ENCODE data around the gene BAHD1. TPM values are rescaled to one million over a fixed set of nuclear protein-coding genes. Genes with fewer than 3 reads are reported as not detected.
A peak's percentile ranks its signal among the peaks of the same experiment; 100 is the strongest.

The BAHD1 gene
- total and polyA plus RNA-seq, 7 donors, result 9.9 to 15.6 (median 13.3) TPM

DNA sequence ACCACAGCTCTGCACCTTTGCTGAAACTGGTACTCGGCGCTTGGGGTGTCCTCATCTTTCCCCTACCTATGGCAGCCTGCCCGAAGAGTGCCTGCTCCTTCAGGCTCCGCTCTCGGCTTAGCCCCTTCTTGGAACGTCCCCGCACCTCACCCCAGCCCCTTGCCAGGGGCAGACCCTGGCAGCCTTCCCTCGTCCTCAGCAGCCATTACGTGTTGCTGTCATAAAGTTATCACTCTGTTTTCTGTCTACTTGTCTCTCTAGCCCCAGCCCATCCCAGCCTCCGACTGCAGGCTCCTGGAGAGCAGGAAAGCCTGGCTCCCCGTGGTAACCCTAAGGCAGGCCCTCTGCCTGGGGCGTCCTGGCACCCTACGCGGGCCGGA is 5.1 kb upstream of the BAHD1 start:
- DNase-seq, result peak in 1 of 2 donors; percentile 37
- Histone ChIP-seq H3K27ac (no peak overlapping the region), H3K27me3 (ENCODE audit: insufficient read depth in 3 of 3, low read length in 2 of 3) (peaks cover 0 to 32% (median 9%) of the 10 kb centered on the region in 3 donors)

DNA sequence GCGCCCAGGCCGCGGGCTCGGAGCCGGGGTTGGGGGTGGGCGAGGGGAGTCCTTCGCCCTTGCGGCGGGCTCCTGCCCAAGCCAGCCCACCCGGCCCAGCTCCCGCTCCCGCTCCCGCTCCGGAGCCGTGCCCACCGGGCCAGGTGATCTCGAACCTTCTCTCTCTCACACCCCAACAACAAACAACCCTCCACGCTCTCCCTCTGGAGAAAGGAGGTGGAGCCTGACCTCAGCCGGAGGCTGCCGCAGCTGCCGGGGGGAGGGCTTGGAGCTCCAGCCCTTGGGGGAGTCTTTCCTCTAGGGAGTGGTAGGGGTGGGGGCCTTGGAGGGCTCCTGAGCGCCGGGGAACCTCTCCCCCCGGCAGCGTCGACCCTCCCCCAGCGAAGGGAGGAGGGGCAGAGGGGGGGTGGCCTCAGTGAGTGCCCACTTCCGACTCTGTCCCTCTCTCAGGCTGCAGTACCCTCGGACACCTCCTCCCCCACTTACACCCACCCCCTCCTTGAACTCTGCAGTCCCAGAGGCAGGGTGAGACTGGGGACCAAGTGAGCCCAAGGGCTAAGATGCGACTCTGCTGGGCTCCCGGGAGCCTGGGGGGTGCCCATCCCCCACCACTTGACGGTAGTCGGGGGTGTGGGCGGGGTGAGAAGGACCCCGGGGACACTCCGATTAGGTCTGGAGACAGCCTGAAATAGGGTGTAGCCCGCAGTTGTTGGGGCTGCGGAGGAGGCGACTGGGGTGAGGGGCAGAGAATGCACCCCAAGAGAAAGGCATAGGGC is 4.4 kb upstream of the BAHD1 start:
- no peaks in the 10 kb centered on the region for H3K36me3 ChIP-seq (ENCODE audit: insufficient read depth in 1 of 2, low read depth in 1 of 2)
- H3K27ac ChIP-seq, result no peak overlapping the region
- intact Hi-C loops (cut with DNase I), result loop anchor here in 1 of 2 donors (10.0 kb wide), 1 partner anchor 392 kb away; no protein-coding TSS in a partner anchor
- DNase-seq (peak in 1 of 2 donors; percentile 53), ATAC-seq (no peak)
- TF ChIP-seq, protein P1, sequence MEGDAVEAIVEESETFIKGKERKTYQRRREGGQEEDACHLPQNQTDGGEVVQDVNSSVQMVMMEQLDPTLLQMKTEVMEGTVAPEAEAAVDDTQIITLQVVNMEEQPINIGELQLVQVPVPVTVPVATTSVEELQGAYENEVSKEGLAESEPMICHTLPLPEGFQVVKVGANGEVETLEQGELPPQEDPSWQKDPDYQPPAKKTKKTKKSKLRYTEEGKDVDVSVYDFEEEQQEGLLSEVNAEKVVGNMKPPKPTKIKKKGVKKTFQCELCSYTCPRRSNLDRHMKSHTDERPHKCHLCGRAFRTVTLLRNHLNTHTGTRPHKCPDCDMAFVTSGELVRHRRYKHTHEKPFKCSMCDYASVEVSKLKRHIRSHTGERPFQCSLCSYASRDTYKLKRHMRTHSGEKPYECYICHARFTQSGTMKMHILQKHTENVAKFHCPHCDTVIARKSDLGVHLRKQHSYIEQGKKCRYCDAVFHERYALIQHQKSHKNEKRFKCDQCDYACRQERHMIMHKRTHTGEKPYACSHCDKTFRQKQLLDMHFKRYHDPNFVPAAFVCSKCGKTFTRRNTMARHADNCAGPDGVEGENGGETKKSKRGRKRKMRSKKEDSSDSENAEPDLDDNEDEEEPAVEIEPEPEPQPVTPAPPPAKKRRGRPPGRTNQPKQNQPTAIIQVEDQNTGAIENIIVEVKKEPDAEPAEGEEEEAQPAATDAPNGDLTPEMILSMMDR (IDR thresholded peaks at IDR 0.05), result no peak
- WGBS, 3 donors, result 0 to 2% (median 1%) methylated on average over 32 to 38 of the region's 39 CpGs
- H3K27me3 ChIP-seq (ENCODE audit: insufficient read depth in 3 of 3, low read length in 2 of 3), result peaks cover 0 to 32% (median 9%) of the 10 kb centered on the region in 3 donors
- H3K4me3 ChIP-seq, result peak overlapping the region; percentile 60
- peaks cover 13% of the 10 kb centered on the region for H3K4me1 ChIP-seq
- no peaks in the 10 kb centered on the region for H3K9me3 ChIP-seq

More for the DNA sequence above, 5.1 kb upstream of the BAHD1 start:
- WGBS, 3 donors, result 14 to 22% (median 16%) methylated on average over 15 of the region's 15 CpGs
- H3K9me3 ChIP-seq, result no peaks in the 10 kb centered on the region
- intact Hi-C loops (cut with DNase I), result loop anchor here in 1 of 2 donors (10.0 kb wide), 1 partner anchor 391 kb away; no protein-coding TSS in a partner anchor
- no peaks in the 10 kb centered on the region for H3K36me3 ChIP-seq (ENCODE audit: insufficient read depth in 1 of 2, low read depth in 1 of 2)
- H3K4me3 ChIP-seq, result peak overlapping the region; percentile 60
- peaks cover 13% of the 10 kb centered on the region for H3K4me1 ChIP-seq
- TF ChIP-seq, protein P1 (IDR thresholded peaks at IDR 0.05), result no peak
- ATAC-seq, result no peak

DNA sequence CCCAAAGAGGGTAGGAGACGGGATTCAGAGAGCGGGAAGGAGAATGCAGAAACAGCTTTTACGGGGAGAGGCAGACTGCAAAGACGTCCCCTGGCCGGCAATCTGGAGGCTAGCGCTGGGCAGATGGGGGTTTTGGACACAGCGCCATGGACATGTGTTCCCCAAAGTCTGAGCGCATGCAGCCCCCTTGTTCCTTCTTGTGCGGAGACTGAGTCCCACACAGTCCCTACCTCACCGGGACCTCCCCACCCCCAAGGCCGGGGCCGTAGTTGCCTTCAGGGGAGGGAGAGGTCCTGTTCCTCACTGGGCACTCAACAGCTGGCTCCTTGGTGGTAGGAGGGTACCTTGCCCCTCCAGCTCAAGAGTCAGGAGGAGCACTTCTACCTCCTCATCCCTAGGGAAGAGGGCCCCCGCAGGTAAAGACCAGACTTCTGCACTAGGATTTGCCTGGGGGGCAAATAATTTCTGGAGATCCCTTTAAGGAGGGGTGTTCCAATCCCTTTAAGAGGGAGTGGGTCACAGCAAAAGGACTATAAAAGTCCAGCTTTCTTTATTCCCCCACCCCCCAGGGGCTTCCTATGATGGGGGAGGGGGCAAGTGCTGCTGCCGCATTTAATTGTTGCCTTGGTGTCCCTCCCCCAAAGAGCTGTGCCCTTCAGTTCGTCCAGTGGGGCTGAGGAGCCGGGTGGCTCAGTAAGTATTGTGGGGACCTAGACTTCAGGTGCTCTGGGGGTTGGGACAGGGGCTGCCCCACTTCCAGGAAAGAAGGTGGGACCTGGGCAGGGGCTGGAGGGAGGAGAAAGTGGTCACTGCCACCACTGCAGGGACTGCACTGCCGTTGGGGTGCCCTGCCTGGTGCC is 3.6 kb upstream of the BAHD1 start:
- ATAC-seq (no peak), DNase-seq (peak in 1 of 2 donors; percentile 35)
- Histone ChIP-seq H3K27me3 (ENCODE audit: insufficient read depth in 3 of 3, low read length in 2 of 3) (peaks cover 0 to 32% (median 9%) of the 10 kb centered on the region in 3 donors), H3K27ac (no peak overlapping the region), H3K36me3 (ENCODE audit: insufficient read depth in 1 of 2, low read depth in 1 of 2) (no peaks in the 10 kb centered on the region), H3K4me3 (peak overlapping the region; percentile 60), H3K4me1 (peaks cover 13% of the 10 kb centered on the region), H3K9me3 (no peaks in the 10 kb centered on the region)
- intact Hi-C loops (cut with DNase I), result loop anchor here in 1 of 2 donors (10.0 kb wide), 1 partner anchor 392 kb away; no protein-coding TSS in a partner anchor
- TF ChIP-seq, protein P1 (IDR thresholded peaks at IDR 0.05), result no peak
- WGBS, 3 donors, result 11 to 13% (median 11%) methylated on average over 17 of the region's 17 CpGs

DNA sequence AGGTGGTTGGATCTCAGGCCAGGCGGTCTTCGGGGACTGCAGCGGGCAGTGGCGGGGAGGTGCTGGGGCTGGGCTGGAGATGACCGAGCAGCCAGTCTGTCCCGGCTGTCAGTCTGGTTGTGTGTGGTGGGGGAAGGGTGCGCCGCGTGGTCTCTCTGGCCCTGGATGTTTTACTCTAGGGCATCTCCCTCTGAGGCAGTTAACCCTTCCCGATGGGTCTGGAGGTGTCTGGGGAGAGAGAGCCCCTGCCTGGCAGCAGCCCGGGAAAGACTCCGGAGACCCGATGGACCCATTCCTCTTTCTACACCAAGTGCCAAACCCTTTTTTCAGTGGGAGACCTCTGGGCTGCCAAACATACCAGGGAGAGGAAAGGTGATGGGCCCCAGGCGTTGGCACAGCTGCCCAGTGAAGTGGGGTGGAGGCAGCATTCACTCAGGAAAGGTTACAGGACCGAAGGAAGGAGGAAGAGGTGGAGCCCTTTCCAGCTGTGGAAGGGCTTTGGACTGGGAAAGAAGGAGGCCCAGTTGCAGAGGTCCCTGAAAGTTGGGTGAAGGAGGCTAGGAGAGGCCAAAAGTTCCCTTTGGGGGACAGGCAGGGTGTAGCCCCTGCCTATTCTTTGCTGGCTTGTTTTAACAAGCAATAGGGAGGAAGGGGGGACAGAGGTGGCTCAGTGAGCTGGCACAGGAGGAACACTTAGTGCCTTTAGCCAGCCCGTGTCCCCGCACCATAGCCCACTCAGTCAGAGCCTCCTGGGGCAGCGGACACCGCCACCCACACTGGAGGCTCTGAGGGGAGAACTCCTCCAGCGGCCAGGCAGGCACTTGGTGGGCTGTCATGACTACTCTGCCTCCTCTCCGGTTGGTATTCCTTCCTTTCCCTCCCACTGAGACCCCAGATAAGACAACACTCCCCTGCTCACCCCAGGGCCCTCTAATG is 2.7 kb upstream of the BAHD1 start:
- no peaks in the 10 kb centered on the region for H3K36me3 ChIP-seq (ENCODE audit: insufficient read depth in 1 of 2, low read depth in 1 of 2)
- H3K27me3 ChIP-seq (ENCODE audit: insufficient read depth in 3 of 3, low read length in 2 of 3), result peaks cover 0 to 32% (median 9%) of the 10 kb centered on the region in 3 donors
- H3K4me1 ChIP-seq, result peaks cover 19% of the 10 kb centered on the region
- 43 to 53% (median 49%) methylated on average over 17 to 21 of the region's 21 CpGs for WGBS, 3 donors
- H3K4me3 ChIP-seq, result no peak overlapping the region
- H3K27ac ChIP-seq, result no peak overlapping the region
- TF ChIP-seq, protein P1 (IDR thresholded peaks at IDR 0.05), result no peak
- intact Hi-C loops (cut with DNase I), result loop anchor here in 1 of 2 donors (10.0 kb wide), 1 partner anchor 393 kb away; no protein-coding TSS in a partner anchor
- DNase-seq (peak in 1 of 2 donors; percentile 26), ATAC-seq (no peak)
- H3K9me3 ChIP-seq, result no peaks in the 10 kb centered on the region
